CD14-positive monocyte (primary cell): ENCODE results near the gene VAT1L. TPM values are rescaled to one million over a fixed set of nuclear protein-coding genes. Genes with fewer than 3 reads are reported as not detected.

Source experiments
- DNase-seq, 3 donors: peaks; one replicate each; pipeline ENCODE4 v3.0.0-alpha.2; 2011 to 2022
- H2AFZ ChIP-seq: 2 replicates; pipeline ENCODE4 v1.6.0; 2012; ENCODE audit warnings: mild to moderate bottlenecking, low read depth, low read length, inconsistent platforms; ENCODE audit not compliant: insufficient read depth, poor library complexity, severe bottlenecking
- H3K27ac ChIP-seq, 2 donors: 1 replicate in 1 of 2; 2 replicates in 1 of 2; pipeline ENCODE4 v1.5.1; 2012 to 2013; ENCODE audit warnings: low read length in 2 of 2, control low read depth in 1 of 2, inconsistent platforms in 1 of 2, low read depth in 1 of 2, mild to moderate bottlenecking in 1 of 2
- H3K27me3 ChIP-seq, 2 donors: one replicate each; pipeline versions ENCODE4 v1.6.0 to v1.6.1; 2011 to 2013; ENCODE audit warnings: low read length in 2 of 2; ENCODE audit not compliant: control insufficient read depth in 2 of 2, insufficient read depth in 2 of 2
- H3K36me3 ChIP-seq, 2 donors: replicated peaks in 1 of 2; 1 replicate in 1 of 2; 2 replicates in 1 of 2; pipeline versions ENCODE4 v1.5.1 to v1.6.1; 2012 to 2013; ENCODE audit warnings: low read length in 2 of 2, control low read depth in 1 of 2, inconsistent platforms in 1 of 2, mild to moderate bottlenecking in 1 of 2; ENCODE audit not compliant: insufficient read depth in 2 of 2, control insufficient read depth in 1 of 2
- H3K4me1 ChIP-seq, 2 donors: 1 replicate in 1 of 2; 2 replicates in 1 of 2; pipeline versions ENCODE4 v1.5.1 to v1.6.1; 2012 to 2013; ENCODE audit warnings: low read length in 2 of 2, control low read depth in 1 of 2, inconsistent platforms in 1 of 2, mild to moderate bottlenecking in 1 of 2, moderate library complexity in 1 of 2; ENCODE audit not compliant: insufficient read depth in 2 of 2, control insufficient read depth in 1 of 2
- H3K4me2 ChIP-seq: replicated peaks from 2 replicates; pipeline ENCODE3; 2012; ENCODE audit warnings: low read length, moderate library complexity, mild to moderate bottlenecking; ENCODE audit not compliant: poor library complexity, severe bottlenecking; ENCODE audit errors: extremely low read depth
- H3K4me3 ChIP-seq, 3 experiments: fragments of 200-600 bp in 1 of 3; sonication (generic) in 1 of 3; replicated peaks in 1 of 3; 1 replicate in 2 of 3; 2 replicates in 1 of 3; pipeline ENCODE4 v1.5.1; 2011 to 2013; ENCODE audit warnings: low read length in 3 of 3, mild to moderate bottlenecking in 3 of 3, control low read depth in 2 of 3, low read depth in 2 of 3, inconsistent platforms in 1 of 3, moderate library complexity in 1 of 3
- H3K79me2 ChIP-seq: 2 replicates; pipeline ENCODE4 v1.6.0; 2012; ENCODE audit warnings: mild to moderate bottlenecking, control low read depth, inconsistent platforms, low read length, moderate library complexity; ENCODE audit not compliant: insufficient read depth
- H3K9ac ChIP-seq: 2 replicates; pipeline ENCODE4 v1.6.0; 2017; ENCODE audit warnings: low read length, mild to moderate bottlenecking; ENCODE audit not compliant: insufficient read depth, poor library complexity, severe bottlenecking
- H3K9me3 ChIP-seq, 2 donors: replicated peaks in 1 of 2; 1 replicate in 1 of 2; 2 replicates in 1 of 2; pipeline versions ENCODE4 v1.5.1 to v1.6.1; 2012 to 2013; ENCODE audit warnings: low read length in 2 of 2, control low read depth in 1 of 2; ENCODE audit not compliant: control insufficient read depth in 1 of 2, insufficient read depth in 1 of 2
- H4K20me1 ChIP-seq: 2 replicates; pipeline ENCODE4 v1.6.0; 2012; ENCODE audit warnings: mild to moderate bottlenecking, low read length, control low read depth, moderate library complexity; ENCODE audit not compliant: insufficient read depth
- H3K27ac Mint-ChIP-seq, 7 donors: one replicate each; pipeline ENCODE4 v1.8.0; 2020; ENCODE audit warnings: mild to moderate bottlenecking in 7 of 7, mixed read lengths in 7 of 7, moderate library complexity in 6 of 7, inconsistent platforms in 2 of 7
- H3K27me3 Mint-ChIP-seq, 3 donors: one replicate each; pipeline ENCODE4 v1.8.0; 2021 to 2022; ENCODE audit warnings: low read depth in 3 of 3, mild to moderate bottlenecking in 3 of 3, mixed read lengths in 3 of 3, moderate library complexity in 3 of 3, inconsistent platforms in 1 of 3
- H3K36me3 Mint-ChIP-seq, 2 donors: one replicate each; pipeline ENCODE4 v1.8.0; 2020; ENCODE audit warnings: mixed read lengths in 2 of 2, inconsistent platforms in 1 of 2, mild to moderate bottlenecking in 1 of 2
- H3K4me1 Mint-ChIP-seq: one replicate; pipeline ENCODE4 v1.8.0; 2020; ENCODE audit warnings: mild to moderate bottlenecking, mixed read lengths
- H3K4me3 Mint-ChIP-seq, 2 donors: one replicate each; pipeline ENCODE4 v1.8.0; 2020; ENCODE audit warnings: mild to moderate bottlenecking in 2 of 2, mixed read lengths in 2 of 2, moderate library complexity in 1 of 2
- H3K9me3 Mint-ChIP-seq, 7 donors: one replicate each; pipeline ENCODE4 v1.8.0; 2020 to 2022; ENCODE audit warnings: mixed read lengths in 7 of 7, mild to moderate bottlenecking in 6 of 7, moderate library complexity in 6 of 7, inconsistent platforms in 2 of 7
- WGBS: methylation state at CpG from one replicate; pipeline ENCODE4 v1.1.5; 2013; ENCODE audit warnings: missing lambda C conversion rate; ENCODE audit not compliant: insufficient coverage; 5-methylcytosine and 5-hydroxymethylcytosine counted together
- intact Hi-C, 2 donors: fragments of 100-400 bp; cut with micrococcal nuclease; formaldehyde crosslinking; loops; one replicate each; pipeline versions ENCODE4 v1.15.0 to v1.15.1; 2023
- polyA plus RNA-seq, 3 donors: library from polyadenylated mRNA; depleted of rRNA in 1 of 3; unstranded in 2 of 3; stranded (reverse) in 1 of 3; fragments of 300-500 nt in 2 of 3; fragments of >200 nt in 1 of 3; fragmentation: Illumina TruSeq in 2 of 3; gene quantifications; 1 replicate in 2 of 3; 2 replicates in 1 of 3; pipeline ENCODE4 v1.2.3, GENCODE V29; 2012 to 2021
- TF ChIP-seq, protein P1 (sequence below): fragments of 200-600 bp; IDR thresholded peaks from one replicate; pipeline ENCODE4 v1.8.0; 2022; ENCODE audit warnings: antibody characterized with exemption, mild to moderate bottlenecking

VAT1L gene
- polyA plus RNA-seq, 3 donors, result not detected

DNA sequence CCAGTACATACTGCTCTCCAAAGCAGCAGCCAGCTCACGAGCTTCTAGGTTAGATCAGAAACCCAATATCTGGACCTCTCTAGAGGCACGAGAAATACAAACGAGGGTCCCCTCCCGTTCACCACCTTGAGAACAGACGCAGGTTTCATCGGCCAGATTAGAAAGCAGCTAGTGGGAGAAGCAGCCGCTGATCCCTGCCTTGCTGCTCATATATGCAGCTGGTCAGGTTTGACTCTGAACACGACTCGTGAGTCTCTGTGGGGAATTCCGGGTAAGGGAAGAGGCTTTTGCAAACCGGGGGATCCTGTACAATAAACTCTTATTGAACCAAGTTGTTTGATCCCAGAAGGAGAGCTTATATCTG lies 1.6 kb downstream of the VAT1L start:
- Histone ChIP-seq H4K20me1 (no peaks in the 10 kb centered on the region), H3K4me3 (no peak overlapping the region), H3K9ac (no peak overlapping the region), H3K36me3 (no peaks in the 10 kb centered on the region), H3K27ac (no peak overlapping the region), H3K9me3 (peaks cover 3 to 20% of the 10 kb centered on the region in 2 donors), H3K79me2 (no peaks in the 10 kb centered on the region), H3K27me3 (peaks cover 54 to 65% of the 10 kb centered on the region in 2 donors), H2AFZ (no peak overlapping the region), H3K4me2 (no peak overlapping the region), H3K4me1 (peaks cover 4 to 12% of the 10 kb centered on the region in 2 donors)
- Mint-ChIP-seq H3K9me3 (peaks cover 0 to 9% (median 3%) of the 10 kb centered on the region in 7 donors), H3K36me3 (peaks cover 0 to 3% of the 10 kb centered on the region in 2 donors), H3K4me1 (peaks cover 8% of the 10 kb centered on the region), H3K4me3 (peak overlapping the region in 1 of 2 donors; percentile 66), H3K27me3 (peaks cover 49 to 63% (median 55%) of the 10 kb centered on the region in 3 donors), H3K27ac (no peak overlapping the region)
- intact Hi-C loops, result no loop called here
- DNase-seq, result no peak
- WGBS, result 8% methylated on average over 6 of the region's 11 CpGs
- TF ChIP-seq, protein P1, sequence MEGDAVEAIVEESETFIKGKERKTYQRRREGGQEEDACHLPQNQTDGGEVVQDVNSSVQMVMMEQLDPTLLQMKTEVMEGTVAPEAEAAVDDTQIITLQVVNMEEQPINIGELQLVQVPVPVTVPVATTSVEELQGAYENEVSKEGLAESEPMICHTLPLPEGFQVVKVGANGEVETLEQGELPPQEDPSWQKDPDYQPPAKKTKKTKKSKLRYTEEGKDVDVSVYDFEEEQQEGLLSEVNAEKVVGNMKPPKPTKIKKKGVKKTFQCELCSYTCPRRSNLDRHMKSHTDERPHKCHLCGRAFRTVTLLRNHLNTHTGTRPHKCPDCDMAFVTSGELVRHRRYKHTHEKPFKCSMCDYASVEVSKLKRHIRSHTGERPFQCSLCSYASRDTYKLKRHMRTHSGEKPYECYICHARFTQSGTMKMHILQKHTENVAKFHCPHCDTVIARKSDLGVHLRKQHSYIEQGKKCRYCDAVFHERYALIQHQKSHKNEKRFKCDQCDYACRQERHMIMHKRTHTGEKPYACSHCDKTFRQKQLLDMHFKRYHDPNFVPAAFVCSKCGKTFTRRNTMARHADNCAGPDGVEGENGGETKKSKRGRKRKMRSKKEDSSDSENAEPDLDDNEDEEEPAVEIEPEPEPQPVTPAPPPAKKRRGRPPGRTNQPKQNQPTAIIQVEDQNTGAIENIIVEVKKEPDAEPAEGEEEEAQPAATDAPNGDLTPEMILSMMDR, result no peak

DNA sequence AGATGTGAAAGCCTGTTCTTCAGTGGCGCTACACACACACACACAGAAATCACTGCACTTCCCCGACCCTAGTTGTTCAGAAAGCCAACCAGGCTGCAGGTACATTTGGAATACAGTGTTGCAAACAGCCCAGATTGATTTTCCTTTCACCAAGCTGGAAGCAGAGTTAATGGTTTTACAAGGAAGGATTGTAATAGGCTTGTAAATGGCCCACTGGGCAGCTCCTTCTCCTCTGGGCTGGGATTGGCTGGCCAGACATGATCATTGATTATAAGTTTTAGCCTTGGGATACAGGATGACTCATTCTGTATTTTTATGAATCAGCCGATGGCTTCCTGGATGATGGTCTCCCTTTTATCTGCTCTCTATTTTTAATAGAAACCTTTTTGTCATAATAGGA lies 2.5 kb downstream of the VAT1L start:
- Mint-ChIP-seq H3K9me3 (peaks cover 0 to 9% (median 3%) of the 10 kb centered on the region in 7 donors), H3K27me3 (peaks cover 47 to 64% (median 55%) of the 10 kb centered on the region in 3 donors), H3K27ac (no peak overlapping the region), H3K4me3 (no peak overlapping the region), H3K4me1 (peaks cover 8% of the 10 kb centered on the region), H3K36me3 (peaks cover 0 to 3% of the 10 kb centered on the region in 2 donors)
- Histone ChIP-seq H3K4me3 (no peak overlapping the region), H4K20me1 (no peaks in the 10 kb centered on the region), H3K36me3 (no peaks in the 10 kb centered on the region), H3K4me2 (no peak overlapping the region), H3K79me2 (no peaks in the 10 kb centered on the region), H3K27me3 (peaks cover 54 to 61% of the 10 kb centered on the region in 2 donors), H3K27ac (no peak overlapping the region), H3K4me1 (peaks cover 4 to 12% of the 10 kb centered on the region in 2 donors), H2AFZ (no peak overlapping the region), H3K9me3 (peaks cover 3 to 20% of the 10 kb centered on the region in 2 donors), H3K9ac (no peak overlapping the region)
- TF ChIP-seq, protein P1, result no peak
- WGBS, result no CpG with 5 or more reads among the region's 3 CpGs
- intact Hi-C loops, result no loop called here
- no peak for DNase-seq
